ENCODE measurements around the gene GRAP. TPM values are rescaled to one million over a fixed set of nuclear protein-coding genes. Genes with fewer than 3 reads are reported as not detected.

The GRAP gene
- total RNA-seq, 2 donors from 2014 or later: 0.15 TPM; not detected in 1

DNA sequence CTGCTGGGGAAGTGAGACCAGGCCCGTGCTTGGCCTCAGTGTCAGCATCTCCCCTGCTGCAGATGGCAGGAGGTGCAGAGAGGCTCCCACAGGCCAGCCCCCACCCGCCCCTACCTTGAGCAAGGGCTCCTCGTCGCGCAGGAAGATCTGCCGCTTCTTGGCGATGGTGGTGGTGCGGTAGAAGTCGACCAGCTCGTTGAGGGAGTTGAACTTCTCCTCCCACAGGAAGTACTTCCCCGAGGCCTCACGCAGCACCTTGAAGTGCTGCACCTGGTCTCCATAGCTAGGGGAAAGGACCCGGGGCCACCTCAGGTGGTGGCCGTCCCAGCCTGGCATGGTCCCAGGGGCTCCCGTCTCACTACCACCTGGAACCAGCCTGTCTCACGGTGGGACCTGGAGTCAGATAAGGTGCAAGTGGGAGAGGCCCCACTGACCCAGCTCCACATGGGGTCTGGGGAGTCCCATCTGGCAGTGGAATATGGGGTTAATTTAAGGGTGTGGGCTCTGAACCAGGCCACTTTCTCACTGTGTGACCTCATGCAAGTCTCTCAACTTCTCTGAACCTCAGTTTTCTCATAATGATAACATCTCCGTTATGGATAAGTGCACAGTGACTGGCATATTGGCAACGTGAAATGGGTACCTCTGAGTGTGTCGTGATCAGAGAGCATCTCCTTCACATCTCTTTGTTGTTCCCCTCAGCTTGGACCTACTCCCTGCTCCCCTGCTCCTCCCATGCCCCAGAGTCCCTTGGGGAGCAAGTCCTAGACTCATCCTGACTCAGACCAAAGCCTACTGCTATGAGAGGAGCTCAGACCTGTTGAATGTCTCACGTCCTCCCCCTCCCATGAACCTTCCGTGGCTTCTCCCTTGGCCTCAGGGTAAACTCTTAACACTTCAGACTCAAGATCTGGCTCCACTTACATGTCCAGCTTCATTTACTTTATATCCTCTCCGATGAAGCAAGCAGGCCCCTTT is 22.4 kb downstream of the GRAP start:
- H3K36me3 Mint-ChIP-seq (ENCODE audit: low read depth): no peaks in the 10 kb centered on the region
- TF ChIP-seq, protein P1, sequence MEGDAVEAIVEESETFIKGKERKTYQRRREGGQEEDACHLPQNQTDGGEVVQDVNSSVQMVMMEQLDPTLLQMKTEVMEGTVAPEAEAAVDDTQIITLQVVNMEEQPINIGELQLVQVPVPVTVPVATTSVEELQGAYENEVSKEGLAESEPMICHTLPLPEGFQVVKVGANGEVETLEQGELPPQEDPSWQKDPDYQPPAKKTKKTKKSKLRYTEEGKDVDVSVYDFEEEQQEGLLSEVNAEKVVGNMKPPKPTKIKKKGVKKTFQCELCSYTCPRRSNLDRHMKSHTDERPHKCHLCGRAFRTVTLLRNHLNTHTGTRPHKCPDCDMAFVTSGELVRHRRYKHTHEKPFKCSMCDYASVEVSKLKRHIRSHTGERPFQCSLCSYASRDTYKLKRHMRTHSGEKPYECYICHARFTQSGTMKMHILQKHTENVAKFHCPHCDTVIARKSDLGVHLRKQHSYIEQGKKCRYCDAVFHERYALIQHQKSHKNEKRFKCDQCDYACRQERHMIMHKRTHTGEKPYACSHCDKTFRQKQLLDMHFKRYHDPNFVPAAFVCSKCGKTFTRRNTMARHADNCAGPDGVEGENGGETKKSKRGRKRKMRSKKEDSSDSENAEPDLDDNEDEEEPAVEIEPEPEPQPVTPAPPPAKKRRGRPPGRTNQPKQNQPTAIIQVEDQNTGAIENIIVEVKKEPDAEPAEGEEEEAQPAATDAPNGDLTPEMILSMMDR (conservative IDR thresholded peaks at IDR 0.05): no peak
- Histone ChIP-seq H3K36me3 (ENCODE audit: control insufficient read depth, insufficient read depth, low read length) (no peaks in the 10 kb centered on the region), H3K4me3 (ENCODE audit: low read length) (no peak overlapping the region), H3K9ac (ENCODE audit: extremely low read depth, low read length, poor library complexity, severe bottlenecking) (no peak overlapping the region), H3K4me1 (ENCODE audit: control insufficient read depth, insufficient read depth, low read length) (no peaks in the 10 kb centered on the region), H3K27ac (ENCODE audit: low read depth, low read length) (no peak overlapping the region), H3K9me3 (ENCODE audit: control insufficient read depth, low read length) (no peaks in the 10 kb centered on the region), H3K27me3 (ENCODE audit: control insufficient read depth, insufficient read depth, low read length, poor library complexity, severe bottlenecking) (no peaks in the 10 kb centered on the region)
- H3K27me3 Mint-ChIP-seq (ENCODE audit: insufficient read depth): no peaks in the 10 kb centered on the region
- H3K27ac Mint-ChIP-seq: peak overlapping the region; percentile 65
- no peak overlapping the region for H3K4me3 Mint-ChIP-seq
- no peak for DNase-seq
- 91 to 96% methylated on average over 11 to 22 of the region's 22 CpGs for WGBS, 2 experiments (ENCODE audit: insufficient coverage in 1 of 2, insufficient read length in 1 of 2)
- H3K4me1 Mint-ChIP-seq: no peaks in the 10 kb centered on the region
- H3K9me3 Mint-ChIP-seq: peaks cover 2% of the 10 kb centered on the region

- no peak overlapping the region for H3K27ac ChIP-seq (ENCODE audit: low read depth, low read length)
- no peaks in the 10 kb centered on the region for H3K27me3 ChIP-seq (ENCODE audit: control insufficient read depth, insufficient read depth, low read length, poor library complexity, severe bottlenecking)
- Mint-ChIP-seq H3K4me3 (no peak overlapping the region), H3K27ac (no peak overlapping the region), H3K4me1 (peaks cover 5% of the 10 kb centered on the region), H3K9me3 (peaks cover 2% of the 10 kb centered on the region), H3K27me3 (ENCODE audit: insufficient read depth) (no peaks in the 10 kb centered on the region), H3K36me3 (ENCODE audit: low read depth) (no peaks in the 10 kb centered on the region)
- no peak for DNase-seq
- H3K9me3 ChIP-seq (ENCODE audit: control insufficient read depth, low read length): no peaks in the 10 kb centered on the region
- no peak overlapping the region for H3K9ac ChIP-seq (ENCODE audit: extremely low read depth, low read length, poor library complexity, severe bottlenecking)
- no peak overlapping the region for H3K4me3 ChIP-seq (ENCODE audit: low read length)
- H3K4me1 ChIP-seq (ENCODE audit: control insufficient read depth, insufficient read depth, low read length): no peaks in the 10 kb centered on the region
- no peaks in the 10 kb centered on the region for H3K36me3 ChIP-seq (ENCODE audit: control insufficient read depth, insufficient read depth, low read length)
- TF ChIP-seq, protein P1 (conservative IDR thresholded peaks at IDR 0.05): no peak
- WGBS, 2 experiments (ENCODE audit: insufficient coverage in 1 of 2, insufficient read length in 1 of 2): 77 to 90% methylated on average over 3 to 7 of the region's 9 CpGs
These were observed 23.4 kb downstream of the GRAP start for GRCh38 chr17:19023209-19023999.

DNA sequence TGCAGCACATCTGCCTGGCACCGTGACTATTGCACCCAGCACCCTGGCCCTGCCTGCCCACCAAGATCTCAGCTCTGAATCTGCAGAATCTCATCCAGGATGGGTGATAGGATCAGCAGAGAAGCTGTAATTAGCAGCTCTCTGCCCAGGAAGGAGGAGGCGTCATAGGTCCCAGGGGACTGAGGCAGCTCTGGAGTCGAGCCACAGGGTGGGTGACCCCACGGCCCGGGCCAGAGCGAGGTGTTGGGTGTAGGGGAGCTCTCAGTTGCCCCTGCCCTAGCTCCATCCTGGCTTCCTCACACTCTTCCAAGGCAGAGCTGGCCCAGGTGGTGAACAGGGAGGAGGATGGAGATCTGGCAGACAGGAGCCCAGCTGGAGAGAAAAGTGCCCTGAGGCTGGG is 24.0 kb downstream of the GRAP start:
- TF ChIP-seq, protein P1 (conservative IDR thresholded peaks at IDR 0.05): no peak
- Mint-ChIP-seq H3K27ac (no peak overlapping the region), H3K36me3 (ENCODE audit: low read depth) (no peaks in the 10 kb centered on the region), H3K9me3 (peaks cover 2% of the 10 kb centered on the region), H3K4me1 (peaks cover 5% of the 10 kb centered on the region), H3K4me3 (no peak overlapping the region), H3K27me3 (ENCODE audit: insufficient read depth) (no peaks in the 10 kb centered on the region)
- DNase-seq: no peak
- H3K36me3 ChIP-seq (ENCODE audit: control insufficient read depth, insufficient read depth, low read length): no peaks in the 10 kb centered on the region
- H3K27me3 ChIP-seq (ENCODE audit: control insufficient read depth, insufficient read depth, low read length, poor library complexity, severe bottlenecking): no peaks in the 10 kb centered on the region
- H3K27ac ChIP-seq (ENCODE audit: low read depth, low read length): no peak overlapping the region
- no peak overlapping the region for H3K9ac ChIP-seq (ENCODE audit: extremely low read depth, low read length, poor library complexity, severe bottlenecking)
- no peaks in the 10 kb centered on the region for H3K9me3 ChIP-seq (ENCODE audit: control insufficient read depth, low read length)
- WGBS, 2 experiments (ENCODE audit: insufficient coverage in 1 of 2, insufficient read length in 1 of 2): 92% methylated on average over 6 of the region's 6 CpGs; no CpG with 5 or more reads in 1 of the 2 experiments
- no peaks in the 10 kb centered on the region for H3K4me1 ChIP-seq (ENCODE audit: control insufficient read depth, insufficient read depth, low read length)
- no peak overlapping the region for H3K4me3 ChIP-seq (ENCODE audit: low read length)
